ENCODE measurements around the gene ANKS3. TPM values are rescaled to one million over a fixed set of nuclear protein-coding genes. Genes with fewer than 3 reads are reported as not detected.

Gene ANKS3
- polyA plus RNA-seq, 1 of the 3 experiments (the other 2 are of a cell fraction), result 42.2 TPM

DNA sequence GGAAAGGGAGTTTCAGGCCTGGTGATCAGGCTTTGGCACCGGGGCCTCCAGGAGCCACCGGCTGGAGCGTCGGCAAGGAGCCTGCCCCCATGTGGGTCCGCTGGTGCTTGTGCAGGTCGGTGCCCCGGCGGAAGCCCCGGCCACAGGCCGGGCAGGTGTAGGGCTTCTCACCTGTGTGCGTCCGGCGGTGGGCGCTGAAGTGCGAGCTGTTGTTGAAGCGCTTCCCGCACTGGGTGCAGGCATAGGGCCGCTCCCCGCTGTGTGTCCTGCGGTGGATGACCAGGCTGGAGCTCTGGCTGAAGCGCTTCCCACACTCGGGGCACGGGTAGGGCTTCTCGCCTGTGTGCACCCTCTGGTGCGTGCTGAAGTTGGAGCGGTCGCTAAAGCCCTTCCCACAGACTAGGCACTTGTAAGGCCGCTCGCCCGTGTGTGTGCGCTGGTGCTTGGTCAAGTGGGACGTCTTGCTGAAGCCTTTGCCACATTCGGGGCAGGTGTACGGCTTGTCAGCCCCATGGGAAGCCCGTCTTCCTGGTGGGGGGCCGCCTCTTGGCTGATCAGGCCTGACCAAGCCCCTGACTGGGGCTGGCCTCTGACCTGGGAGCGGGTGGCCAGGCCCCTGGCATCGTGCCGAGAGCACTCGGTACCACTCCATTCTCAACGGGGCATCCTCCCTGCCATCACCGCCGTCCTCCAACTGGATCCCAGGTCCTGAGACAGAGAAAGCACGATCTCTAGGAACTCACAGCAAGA, 18.5 kb upstream of the ANKS3 start:
- no peak overlapping the region for H2AFZ ChIP-seq (ENCODE audit: low read depth)
- H3F3A ChIP-seq (replicated peaks; ENCODE audit: insufficient read depth), result peaks cover 3% of the 10 kb centered on the region
- H3K4me2 ChIP-seq, result no peak overlapping the region
- ChIA-PET CTCF (interaction anchor here (1.1 kb wide), 1 partner anchor 8 kb away, joined by 3 read pairs; no protein-coding TSS in a partner anchor), POLR2A (no interaction called here)
- no peaks in the 10 kb centered on the region; a peak in 1 of 4 replicates for H3K4me1 ChIP-seq (ENCODE audit: control insufficient read depth in 1 of 2, insufficient read depth in 2 of 2, low read depth in 1 of 2, low read length in 1 of 2)
- H3K27ac ChIP-seq (ENCODE audit: low read depth in 2 of 2, low read length in 1 of 2), result no peak overlapping the region
- no peak overlapping the region for H3K4me3 ChIP-seq (ENCODE audit: low read depth in 2 of 2, low read length in 1 of 2)
- H3K36me3 ChIP-seq (replicated peaks in 1 of 2; ENCODE audit: control insufficient read depth in 1 of 2, insufficient read depth in 2 of 2, low read length in 1 of 2), result peaks cover 37 to 42% of the 10 kb centered on the region in 2 experiments
- no peaks in the 10 kb centered on the region for H3K79me2 ChIP-seq (ENCODE audit: insufficient read depth)
- H3K27me3 ChIP-seq (ENCODE audit: insufficient read depth), result no peaks in the 10 kb centered on the region
- 98% methylated on average over 17 of the region's 44 CpGs for WGBS (ENCODE audit: low lambda C conversion rate)
- TF ChIP-seq RFX5 (IDR thresholded peaks at IDR 0.05; ENCODE audit: low read length), result no peak
- TF ChIP-seq, protein P1, sequence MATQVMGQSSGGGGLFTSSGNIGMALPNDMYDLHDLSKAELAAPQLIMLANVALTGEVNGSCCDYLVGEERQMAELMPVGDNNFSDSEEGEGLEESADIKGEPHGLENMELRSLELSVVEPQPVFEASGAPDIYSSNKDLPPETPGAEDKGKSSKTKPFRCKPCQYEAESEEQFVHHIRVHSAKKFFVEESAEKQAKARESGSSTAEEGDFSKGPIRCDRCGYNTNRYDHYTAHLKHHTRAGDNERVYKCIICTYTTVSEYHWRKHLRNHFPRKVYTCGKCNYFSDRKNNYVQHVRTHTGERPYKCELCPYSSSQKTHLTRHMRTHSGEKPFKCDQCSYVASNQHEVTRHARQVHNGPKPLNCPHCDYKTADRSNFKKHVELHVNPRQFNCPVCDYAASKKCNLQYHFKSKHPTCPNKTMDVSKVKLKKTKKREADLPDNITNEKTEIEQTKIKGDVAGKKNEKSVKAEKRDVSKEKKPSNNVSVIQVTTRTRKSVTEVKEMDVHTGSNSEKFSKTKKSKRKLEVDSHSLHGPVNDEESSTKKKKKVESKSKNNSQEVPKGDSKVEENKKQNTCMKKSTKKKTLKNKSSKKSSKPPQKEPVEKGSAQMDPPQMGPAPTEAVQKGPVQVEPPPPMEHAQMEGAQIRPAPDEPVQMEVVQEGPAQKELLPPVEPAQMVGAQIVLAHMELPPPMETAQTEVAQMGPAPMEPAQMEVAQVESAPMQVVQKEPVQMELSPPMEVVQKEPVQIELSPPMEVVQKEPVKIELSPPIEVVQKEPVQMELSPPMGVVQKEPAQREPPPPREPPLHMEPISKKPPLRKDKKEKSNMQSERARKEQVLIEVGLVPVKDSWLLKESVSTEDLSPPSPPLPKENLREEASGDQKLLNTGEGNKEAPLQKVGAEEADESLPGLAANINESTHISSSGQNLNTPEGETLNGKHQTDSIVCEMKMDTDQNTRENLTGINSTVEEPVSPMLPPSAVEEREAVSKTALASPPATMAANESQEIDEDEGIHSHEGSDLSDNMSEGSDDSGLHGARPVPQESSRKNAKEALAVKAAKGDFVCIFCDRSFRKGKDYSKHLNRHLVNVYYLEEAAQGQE (IDR thresholded peaks at IDR 0.05; ENCODE audit: low read depth, low read length), result no peak
- no peak for TF ChIP-seq FOSL2 (IDR thresholded peaks at IDR 0.05; ENCODE audit: borderline replicate concordance, low read depth)
- TF ChIP-seq, protein P2, sequence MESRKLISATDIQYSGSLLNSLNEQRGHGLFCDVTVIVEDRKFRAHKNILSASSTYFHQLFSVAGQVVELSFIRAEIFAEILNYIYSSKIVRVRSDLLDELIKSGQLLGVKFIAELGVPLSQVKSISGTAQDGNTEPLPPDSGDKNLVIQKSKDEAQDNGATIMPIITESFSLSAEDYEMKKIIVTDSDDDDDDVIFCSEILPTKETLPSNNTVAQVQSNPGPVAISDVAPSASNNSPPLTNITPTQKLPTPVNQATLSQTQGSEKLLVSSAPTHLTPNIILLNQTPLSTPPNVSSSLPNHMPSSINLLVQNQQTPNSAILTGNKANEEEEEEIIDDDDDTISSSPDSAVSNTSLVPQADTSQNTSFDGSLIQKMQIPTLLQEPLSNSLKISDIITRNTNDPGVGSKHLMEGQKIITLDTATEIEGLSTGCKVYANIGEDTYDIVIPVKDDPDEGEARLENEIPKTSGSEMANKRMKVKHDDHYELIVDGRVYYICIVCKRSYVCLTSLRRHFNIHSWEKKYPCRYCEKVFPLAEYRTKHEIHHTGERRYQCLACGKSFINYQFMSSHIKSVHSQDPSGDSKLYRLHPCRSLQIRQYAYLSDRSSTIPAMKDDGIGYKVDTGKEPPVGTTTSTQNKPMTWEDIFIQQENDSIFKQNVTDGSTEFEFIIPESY (IDR thresholded peaks at IDR 0.05; ENCODE audit: borderline replicate concordance, low read depth), result no peak
- TF ChIP-seq SMC3 (IDR thresholded peaks at IDR 0.05; ENCODE audit: low read depth, low read length), result no peak
- no peak for TF ChIP-seq TCF12 (IDR thresholded peaks at IDR 0.05)
- TF ChIP-seq MEF2A (IDR thresholded peaks at IDR 0.05; ENCODE audit: borderline replicate concordance, low read depth), result no peak
- TF ChIP-seq RAD21 (IDR thresholded peaks at IDR 0.05; ENCODE audit: low read length), result no peak
- TF ChIP-seq YY1 (IDR thresholded peaks at IDR 0.05; ENCODE audit: low read depth), result no peak
- no peak for TF ChIP-seq GATA2 (CRISPR knock-in tag; IDR thresholded peaks at IDR 0.05)
- TF ChIP-seq TEAD4 (IDR thresholded peaks at IDR 0.05; ENCODE audit: borderline replicate concordance, insufficient read depth), result no peak
- no peak for TF ChIP-seq EZH2phosphoT487 (IDR thresholded peaks at IDR 0.05; ENCODE audit: borderline replicate concordance, low read depth)
- no peak for TF ChIP-seq FOXJ3 (CRISPR knock-in tag; IDR thresholded peaks at IDR 0.05)
- TF ChIP-seq EP300 (IDR thresholded peaks at IDR 0.05; ENCODE audit: borderline replicate concordance in 1 of 2, low read depth in 1 of 2, low read length in 1 of 2), result no peak
- TF ChIP-seq, protein P3, sequence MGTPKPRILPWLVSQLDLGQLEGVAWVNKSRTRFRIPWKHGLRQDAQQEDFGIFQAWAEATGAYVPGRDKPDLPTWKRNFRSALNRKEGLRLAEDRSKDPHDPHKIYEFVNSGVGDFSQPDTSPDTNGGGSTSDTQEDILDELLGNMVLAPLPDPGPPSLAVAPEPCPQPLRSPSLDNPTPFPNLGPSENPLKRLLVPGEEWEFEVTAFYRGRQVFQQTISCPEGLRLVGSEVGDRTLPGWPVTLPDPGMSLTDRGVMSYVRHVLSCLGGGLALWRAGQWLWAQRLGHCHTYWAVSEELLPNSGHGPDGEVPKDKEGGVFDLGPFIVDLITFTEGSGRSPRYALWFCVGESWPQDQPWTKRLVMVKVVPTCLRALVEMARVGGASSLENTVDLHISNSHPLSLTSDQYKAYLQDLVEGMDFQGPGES (IDR thresholded peaks at IDR 0.05; ENCODE audit: low read depth, low read length), result no peak
- TF ChIP-seq, protein P4, sequence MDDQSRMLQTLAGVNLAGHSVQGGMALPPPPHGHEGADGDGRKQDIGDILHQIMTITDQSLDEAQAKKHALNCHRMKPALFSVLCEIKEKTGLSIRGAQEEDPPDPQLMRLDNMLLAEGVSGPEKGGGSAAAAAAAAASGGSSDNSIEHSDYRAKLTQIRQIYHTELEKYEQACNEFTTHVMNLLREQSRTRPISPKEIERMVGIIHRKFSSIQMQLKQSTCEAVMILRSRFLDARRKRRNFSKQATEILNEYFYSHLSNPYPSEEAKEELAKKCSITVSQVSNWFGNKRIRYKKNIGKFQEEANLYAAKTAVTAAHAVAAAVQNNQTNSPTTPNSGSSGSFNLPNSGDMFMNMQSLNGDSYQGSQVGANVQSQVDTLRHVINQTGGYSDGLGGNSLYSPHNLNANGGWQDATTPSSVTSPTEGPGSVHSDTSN (IDR thresholded peaks at IDR 0.05), result no peak
- no peak for TF ChIP-seq NFIC (IDR thresholded peaks at IDR 0.05; ENCODE audit: borderline replicate concordance)
- TF ChIP-seq CHD2 (IDR thresholded peaks at IDR 0.05; ENCODE audit: low read length, partially characterized antibody), result no peak
- H4K20me1 ChIP-seq (ENCODE audit: insufficient read depth), result no peaks in the 10 kb centered on the region
- H3K9me3 ChIP-seq, result 0 out of 2 replicates have a peak, but pooled peaks cover 6% of the 10 kb centered on the region
- H3K9me2 ChIP-seq, result no peaks in the 10 kb centered on the region
- no peak overlapping the region for H3K9ac ChIP-seq
- DNase-seq, result no peak
